ENCODE results near the gene AHCY. TPM values are rescaled to one million over a fixed set of nuclear protein-coding genes. Genes with fewer than 3 reads are reported as not detected.
"Not testable (repeated sequence)": the region's sequence is repeated elsewhere in the genome, so short reads cannot be mapped to it uniquely, and the experiment has no call there.

Gene AHCY
- total RNA-seq (100 to 1,000 TPM in 2 of 6 donors, 10 to 100 TPM in 4; 41.2 to 122 (median 76.1) TPM), polyA plus RNA-seq (10 to 100 TPM; 44.7 to 62.0 TPM)

DNA sequence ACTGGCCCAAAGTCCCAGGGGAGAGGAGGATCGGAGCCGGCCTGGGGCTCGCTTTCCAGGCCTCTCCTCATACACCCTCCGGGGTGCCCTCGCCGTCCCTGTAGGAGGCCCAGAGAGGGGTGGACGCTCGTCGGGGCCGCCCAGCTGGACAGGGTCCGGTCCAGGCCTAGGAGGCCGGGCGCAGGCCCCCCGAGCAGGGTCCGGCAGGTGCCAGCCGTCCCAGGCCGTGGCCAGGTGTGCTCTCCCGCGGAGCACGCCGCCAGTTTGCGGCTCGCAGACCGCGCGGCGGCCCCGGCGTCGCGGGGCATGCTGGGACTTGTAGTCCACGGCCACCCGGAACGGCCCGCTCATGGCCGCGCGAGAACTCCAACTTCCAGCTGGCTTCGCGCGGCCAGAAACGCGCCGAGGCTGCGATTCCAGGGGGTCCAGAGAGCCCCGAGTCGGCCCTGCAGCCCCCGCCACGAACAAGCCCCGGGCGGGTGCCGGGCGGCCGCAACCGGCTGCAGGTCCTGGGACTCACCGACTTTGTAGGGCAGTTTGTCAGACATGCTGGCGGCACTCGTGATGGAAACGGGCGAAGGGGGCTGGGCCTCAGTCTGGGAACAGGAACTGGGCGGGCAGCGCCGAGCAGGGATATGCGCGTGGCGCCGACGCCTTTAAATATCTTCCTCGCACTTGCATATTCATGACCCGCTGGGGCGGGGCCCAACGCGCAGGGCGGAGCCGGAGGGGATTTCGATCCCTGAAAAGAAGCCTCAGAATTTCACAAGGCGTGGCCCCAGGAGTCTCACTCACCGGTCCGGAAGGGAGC is at the start of gene AHCY:
AHCY (minus strand) TSS at position 633 of the 811 bp plus-strand sequence; CDS start at position 548, 85 bp downstream.
- TF ChIP-seq, protein P1, sequence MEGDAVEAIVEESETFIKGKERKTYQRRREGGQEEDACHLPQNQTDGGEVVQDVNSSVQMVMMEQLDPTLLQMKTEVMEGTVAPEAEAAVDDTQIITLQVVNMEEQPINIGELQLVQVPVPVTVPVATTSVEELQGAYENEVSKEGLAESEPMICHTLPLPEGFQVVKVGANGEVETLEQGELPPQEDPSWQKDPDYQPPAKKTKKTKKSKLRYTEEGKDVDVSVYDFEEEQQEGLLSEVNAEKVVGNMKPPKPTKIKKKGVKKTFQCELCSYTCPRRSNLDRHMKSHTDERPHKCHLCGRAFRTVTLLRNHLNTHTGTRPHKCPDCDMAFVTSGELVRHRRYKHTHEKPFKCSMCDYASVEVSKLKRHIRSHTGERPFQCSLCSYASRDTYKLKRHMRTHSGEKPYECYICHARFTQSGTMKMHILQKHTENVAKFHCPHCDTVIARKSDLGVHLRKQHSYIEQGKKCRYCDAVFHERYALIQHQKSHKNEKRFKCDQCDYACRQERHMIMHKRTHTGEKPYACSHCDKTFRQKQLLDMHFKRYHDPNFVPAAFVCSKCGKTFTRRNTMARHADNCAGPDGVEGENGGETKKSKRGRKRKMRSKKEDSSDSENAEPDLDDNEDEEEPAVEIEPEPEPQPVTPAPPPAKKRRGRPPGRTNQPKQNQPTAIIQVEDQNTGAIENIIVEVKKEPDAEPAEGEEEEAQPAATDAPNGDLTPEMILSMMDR (IDR thresholded peaks at IDR 0.05): peak in 1 of 4 donors; percentile 1
- H3K4me1 ChIP-seq: peaks cover 0 to 19% (median 10%) of the 10 kb centered on the region in 3 donors
- intact Hi-C loops (cut with DNase I): no loop called here
- ATAC-seq: peak; percentile 95 to 98 (median 96)
- DNase-seq: peak; percentile 95 to 98 (median 97)
- peak within 1 kb of the TSS; percentile 81 to 95 (median 94) for H3K27ac ChIP-seq
- H3K36me3 ChIP-seq: no peaks in the 10 kb centered on the region
- 0% methylated on average over 76 to 79 of the region's 79 CpGs for WGBS, 2 donors
- FAIRE-seq: peak; percentile 9
- peak within 1 kb of the TSS; percentile 72 to 97 (median 82) for H3K4me3 ChIP-seq
- no peaks in the 10 kb centered on the region for H3K27me3 ChIP-seq
- H3K9me3 ChIP-seq: no peaks in the 10 kb centered on the region

GRCh38 chr20:34350095-34350494 is 46.9 kb upstream of the AHCY start:
- Histone ChIP-seq H3K27me3 (no peaks in the 10 kb centered on the region), H3K36me3 (no peaks in the 10 kb centered on the region), H3K9me3 (no peaks in the 10 kb centered on the region), H3K27ac (no peak overlapping the region), H3K4me3 (no peak overlapping the region), H3K4me1 (no peaks in the 10 kb centered on the region)
- TF ChIP-seq, protein P1 (IDR thresholded peaks at IDR 0.05): no peak
- ATAC-seq (no peak), DNase-seq (no peak), FAIRE-seq (no peak)
- intact Hi-C loops (cut with DNase I): no loop called here
- 55 to 71% methylated on average over 3 of the region's 3 CpGs for WGBS, 2 donors

GRCh38 chr20:34347571-34347970 is 44.4 kb upstream of the AHCY start:
- no peaks in the 10 kb centered on the region for H3K36me3 ChIP-seq
- no peaks in the 10 kb centered on the region for H3K4me1 ChIP-seq
- TF ChIP-seq, protein P1 (IDR thresholded peaks at IDR 0.05): no peak
- H3K4me3 ChIP-seq: no peak overlapping the region
- no peak for ATAC-seq
- H3K27ac ChIP-seq: no peak overlapping the region
- DNase-seq: no peak
- 92 to 95% methylated on average over 4 of the region's 4 CpGs for WGBS, 2 donors
- intact Hi-C loops (cut with DNase I): no loop called here
- no peaks in the 10 kb centered on the region for H3K27me3 ChIP-seq
- no peak for FAIRE-seq
- H3K9me3 ChIP-seq: no peaks in the 10 kb centered on the region

DNA sequence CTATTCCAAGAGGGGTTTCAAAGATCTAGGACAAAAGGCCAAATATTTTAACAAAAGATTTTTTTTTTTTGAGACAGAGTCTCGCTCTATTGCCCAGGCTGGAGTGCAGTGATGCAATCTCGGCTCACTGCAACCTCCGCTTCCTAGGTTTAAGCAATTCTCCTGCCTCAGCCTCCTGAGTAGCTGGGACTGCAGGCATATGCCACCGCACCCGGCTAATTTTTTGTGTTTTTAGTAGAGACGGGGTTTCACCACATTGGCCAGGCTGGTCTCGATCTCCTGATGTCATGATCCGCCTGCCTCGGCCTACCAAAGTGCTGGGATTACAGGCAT is 43.3 kb upstream of the AHCY start:
- H3K27ac ChIP-seq; FAIRE-seq; H3K4me1 ChIP-seq; intact Hi-C loops (cut with DNase I); H3K36me3 ChIP-seq; H3K4me3 ChIP-seq; ATAC-seq; H3K27me3 ChIP-seq; DNase-seq; H3K9me3 ChIP-seq: not testable (repeated sequence)
- WGBS, 2 donors: 95 to 96% methylated on average over 9 of the region's 9 CpGs

GRCh38 chr20:34345839-34346532 is 42.8 kb upstream of the AHCY start:
- H3K36me3 ChIP-seq; H3K4me3 ChIP-seq; H3K27ac ChIP-seq; intact Hi-C loops (cut with DNase I); H3K9me3 ChIP-seq; H3K4me1 ChIP-seq; ATAC-seq; FAIRE-seq; DNase-seq; H3K27me3 ChIP-seq: not testable (repeated sequence)
- 92 to 97% methylated on average over 9 to 10 of the region's 10 CpGs for WGBS, 2 donors

DNA sequence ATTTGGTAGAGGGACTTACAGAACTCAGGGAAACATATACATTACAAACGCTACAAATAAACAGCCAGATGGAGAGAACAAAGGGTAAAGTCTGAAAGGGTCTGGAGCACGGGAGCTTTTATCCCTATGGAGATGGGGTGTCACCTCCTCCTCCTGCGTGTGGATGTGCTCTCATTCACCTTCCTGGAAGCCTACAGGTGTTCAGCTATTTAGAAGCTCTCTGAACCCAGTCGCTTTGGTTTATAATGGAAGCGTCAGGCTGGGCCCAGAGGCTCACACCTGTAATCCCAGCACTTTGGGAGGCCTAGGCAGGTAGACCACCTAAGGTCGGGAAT is 42.2 kb upstream of the AHCY start:
- TF ChIP-seq, protein P1 (IDR thresholded peaks at IDR 0.05): no peak
- H3K27ac ChIP-seq: no peak overlapping the region
- intact Hi-C loops (cut with DNase I): no loop called here
- no peaks in the 10 kb centered on the region for H3K36me3 ChIP-seq
- 87 to 97% methylated on average over 6 of the region's 6 CpGs for WGBS, 2 donors
- DNase-seq: no peak
- H3K4me3 ChIP-seq: no peak overlapping the region
- H3K4me1 ChIP-seq: no peaks in the 10 kb centered on the region
- no peaks in the 10 kb centered on the region for H3K9me3 ChIP-seq
- ATAC-seq: no peak
- H3K27me3 ChIP-seq: no peaks in the 10 kb centered on the region
- FAIRE-seq: no peak
